ENCODE results near the gene SYTL3.
"Not testable (repeated sequence)": the region's sequence is repeated elsewhere in the genome, so short reads cannot be mapped to it uniquely, and the experiment has no call there.

The SYTL3 gene

GRCh38 chr6:158649289-158650143 lies at the start of gene SYTL3:
SYTL3 (plus strand) TSS chr6:158650054; CDS start chr6:158663269, 13,215 bp downstream.
- DNase-seq (ENCODE audit: low read depth in 4 of 4, low spot score in 1 of 4) = peak in 3 of 4 experiments; percentile 59 to 83 (median 67)

- DNase-seq (ENCODE audit: low read depth in 4 of 4, low spot score in 1 of 4) = no peak
These were observed 46.4 kb upstream of the SYTL3 start for GRCh38 chr6:158603261-158604047.

- DNase-seq (ENCODE audit: low read depth in 4 of 4, low spot score in 1 of 4) = no peak
These were observed 45.8 kb upstream of the SYTL3 start for GRCh38 chr6:158604048-158604406.

GRCh38 chr6:158605266-158605878 lies 44.5 kb upstream of the SYTL3 start:
- DNase-seq (ENCODE audit: low read depth in 4 of 4, low spot score in 1 of 4) = peak; percentile 14 to 38 (median 21)

- not testable (repeated sequence) for DNase-seq (ENCODE audit: low read depth in 4 of 4, low spot score in 1 of 4)
These were observed 43.8 kb upstream of the SYTL3 start for GRCh38 chr6:158606011-158606410.

- DNase-seq (ENCODE audit: low read depth in 4 of 4, low spot score in 1 of 4) = no peak
These were observed 42.9 kb upstream of the SYTL3 start for GRCh38 chr6:158606935-158607334.

- no peak for DNase-seq (ENCODE audit: low read depth in 4 of 4, low spot score in 1 of 4)
These were observed 42.3 kb upstream of the SYTL3 start for GRCh38 chr6:158607411-158608170.

GRCh38 chr6:158608221-158608620 lies 41.6 kb upstream of the SYTL3 start:
- no peak for DNase-seq (ENCODE audit: low read depth in 4 of 4, low spot score in 1 of 4)

- no peak for DNase-seq (ENCODE audit: low read depth in 4 of 4, low spot score in 1 of 4)
These were observed 40.2 kb upstream of the SYTL3 start for GRCh38 chr6:158609455-158610155.

GRCh38 chr6:158610319-158610968 lies 39.4 kb upstream of the SYTL3 start:
- no peak for DNase-seq (ENCODE audit: low read depth in 4 of 4, low spot score in 1 of 4)

GRCh38 chr6:158611039-158611438 lies 38.8 kb upstream of the SYTL3 start:
- DNase-seq (ENCODE audit: low read depth in 4 of 4, low spot score in 1 of 4) = no peak

- no peak for DNase-seq (ENCODE audit: low read depth in 4 of 4, low spot score in 1 of 4)
These were observed 38.1 kb upstream of the SYTL3 start for GRCh38 chr6:158611541-158612370.

- not testable (repeated sequence) for DNase-seq (ENCODE audit: low read depth in 4 of 4, low spot score in 1 of 4)
These were observed 35.2 kb upstream of the SYTL3 start for GRCh38 chr6:158614606-158615005.

GRCh38 chr6:158618289-158618688 lies 31.6 kb upstream of the SYTL3 start:
- not testable (repeated sequence) for DNase-seq (ENCODE audit: low read depth in 4 of 4, low spot score in 1 of 4)

GRCh38 chr6:158619922-158620801 lies 29.7 kb upstream of the SYTL3 start:
- DNase-seq (ENCODE audit: low read depth in 4 of 4, low spot score in 1 of 4) = no peak

- DNase-seq (ENCODE audit: low read depth in 4 of 4, low spot score in 1 of 4) = no peak
These were observed 28.7 kb upstream of the SYTL3 start for GRCh38 chr6:158620963-158621693.

All from stimulated activated CD4-positive, alpha-beta T cell treated with anti-CD3 and anti-CD28 coated beads, Interleukin-1b, Interleukin-23, amount 100 ng/mL, for 24 hours (primary cell).